Measurements from ENCODE around the gene WFDC8. TPM values are rescaled to one million over a fixed set of nuclear protein-coding genes. Genes with fewer than 3 reads are reported as not detected.

The WFDC8 gene
- polyA plus RNA-seq (2013): not detected

GRCh38 chr20:45579184-45579583 is at the start of gene WFDC8:
TSS of gene WFDC8 (minus strand) at chr20:45579284. CDS start at chr20:45579247, 37 bp downstream.
- no peaks in the 10 kb centered on the region for H3K4me1 ChIP-seq (ENCODE audit: control extremely low read depth in 1 of 4, control insufficient read depth in 4 of 4, insufficient read depth in 4 of 4, low read length in 3 of 4)
- peaks cover 2 to 11% (median 7%) of the 10 kb centered on the region in 5 experiments for H3K27me3 ChIP-seq (replicated peaks in 2 of 5; ENCODE audit: control insufficient read depth in 4 of 5, insufficient read depth in 5 of 5, low read length in 4 of 5)
- 86% methylated on average over 1 of the region's 4 CpGs for WGBS (ENCODE audit: insufficient coverage)
- no peak for DNase-seq
- ChIA-PET CTCF (interaction anchor here (1.0 kb wide), 1 partner anchor 17 kb away, joined by 3 read pairs; no protein-coding TSS in a partner anchor), POLR2A (no interaction called here)
- no peak within 1 kb of the TSS for H3K4me3 ChIP-seq (ENCODE audit: control insufficient read depth in 1 of 7, extremely low read depth in 1 of 7, insufficient read depth in 4 of 7, low read depth in 2 of 7, low read length in 6 of 7)
- H3K9me3 ChIP-seq (ENCODE audit: control extremely low read depth in 1 of 5, control insufficient read depth in 4 of 5, insufficient read depth in 2 of 5, low read depth in 1 of 5, low read length in 4 of 5): no peaks in the 10 kb centered on the region
- no peak within 1 kb of the TSS for H3K27ac ChIP-seq (ENCODE audit: insufficient read depth in 1 of 2, low read depth in 1 of 2, low read length in 2 of 2, poor library complexity in 1 of 2, severe bottlenecking in 2 of 2)
- H3K36me3 ChIP-seq (ENCODE audit: control insufficient read depth in 4 of 4, insufficient read depth in 4 of 4, low read length in 3 of 4): no peaks in the 10 kb centered on the region

- Histone ChIP-seq H3K9me3 (ENCODE audit: control extremely low read depth in 1 of 5, control insufficient read depth in 4 of 5, insufficient read depth in 2 of 5, low read depth in 1 of 5, low read length in 4 of 5) (peaks cover 0 to 4% (median 0%) of the 10 kb centered on the region in 5 experiments), H3K4me3 (ENCODE audit: control insufficient read depth in 1 of 7, extremely low read depth in 1 of 7, insufficient read depth in 4 of 7, low read depth in 2 of 7, low read length in 6 of 7) (no peak overlapping the region), H3K27ac (ENCODE audit: insufficient read depth in 1 of 2, low read depth in 1 of 2, low read length in 2 of 2, poor library complexity in 1 of 2, severe bottlenecking in 2 of 2) (no peak overlapping the region), H3K36me3 (ENCODE audit: control insufficient read depth in 4 of 4, insufficient read depth in 4 of 4, low read length in 3 of 4) (no peaks in the 10 kb centered on the region), H3K27me3 (replicated peaks in 2 of 5; ENCODE audit: control insufficient read depth in 4 of 5, insufficient read depth in 5 of 5, low read length in 4 of 5) (peaks cover 0 to 5% (median 0%) of the 10 kb centered on the region in 5 experiments), H3K4me1 (ENCODE audit: control extremely low read depth in 1 of 4, control insufficient read depth in 4 of 4, insufficient read depth in 4 of 4, low read length in 3 of 4) (no peaks in the 10 kb centered on the region)
- ChIA-PET POLR2A (no interaction called here), CTCF (interaction anchor here (1.7 kb wide), 1 partner anchor 9 kb away, joined by 7 read pairs; no protein-coding TSS in a partner anchor)
- whole genome bisulfite sequencing (ENCODE audit: insufficient coverage): 29% methylated on average over 1 of the region's 2 CpGs
- peak in 2 of 3 donors; percentile 2 to 10 for DNase-seq
Observed at GRCh38 chr20:45626540-45626939, 47.5 kb upstream of the WFDC8 start.

- CTCF ChIA-PET: no interaction called here
- Histone ChIP-seq H3K9me3 (ENCODE audit: control extremely low read depth in 1 of 5, control insufficient read depth in 4 of 5, insufficient read depth in 2 of 5, low read depth in 1 of 5, low read length in 4 of 5) (peaks cover 0 to 4% (median 3%) of the 10 kb centered on the region in 5 experiments), H3K36me3 (ENCODE audit: control insufficient read depth in 4 of 4, insufficient read depth in 4 of 4, low read length in 3 of 4) (no peaks in the 10 kb centered on the region), H3K4me3 (ENCODE audit: control insufficient read depth in 1 of 7, extremely low read depth in 1 of 7, insufficient read depth in 4 of 7, low read depth in 2 of 7, low read length in 6 of 7) (no peak overlapping the region), H3K4me1 (ENCODE audit: control extremely low read depth in 1 of 4, control insufficient read depth in 4 of 4, insufficient read depth in 4 of 4, low read length in 3 of 4) (no peaks in the 10 kb centered on the region), H3K27ac (ENCODE audit: insufficient read depth in 1 of 2, low read depth in 1 of 2, low read length in 2 of 2, poor library complexity in 1 of 2, severe bottlenecking in 2 of 2) (no peak overlapping the region), H3K27me3 (replicated peaks in 2 of 5; ENCODE audit: control insufficient read depth in 4 of 5, insufficient read depth in 5 of 5, low read length in 4 of 5) (peaks cover 0 to 5% (median 0%) of the 10 kb centered on the region in 5 experiments)
- POLR2A ChIA-PET: no interaction called here
- DNase-seq: no peak
- 100% methylated on average over 1 of the region's 2 CpGs for WGBS (ENCODE audit: insufficient coverage)
Observed at GRCh38 chr20:45621593-45621992, 42.5 kb upstream of the WFDC8 start.

GRCh38 chr20:45617591-45617990 is 38.5 kb upstream of the WFDC8 start:
- Histone ChIP-seq H3K36me3 (ENCODE audit: control insufficient read depth in 4 of 4, insufficient read depth in 4 of 4, low read length in 3 of 4) (no peaks in the 10 kb centered on the region), H3K27ac (ENCODE audit: insufficient read depth in 1 of 2, low read depth in 1 of 2, low read length in 2 of 2, poor library complexity in 1 of 2, severe bottlenecking in 2 of 2) (no peak overlapping the region), H3K9me3 (ENCODE audit: control extremely low read depth in 1 of 5, control insufficient read depth in 4 of 5, insufficient read depth in 2 of 5, low read depth in 1 of 5, low read length in 4 of 5) (peaks cover 0 to 4% (median 0%) of the 10 kb centered on the region in 5 experiments), H3K4me3 (ENCODE audit: control insufficient read depth in 1 of 7, extremely low read depth in 1 of 7, insufficient read depth in 4 of 7, low read depth in 2 of 7, low read length in 6 of 7) (no peak overlapping the region), H3K4me1 (ENCODE audit: control extremely low read depth in 1 of 4, control insufficient read depth in 4 of 4, insufficient read depth in 4 of 4, low read length in 3 of 4) (no peaks in the 10 kb centered on the region), H3K27me3 (replicated peaks in 2 of 5; ENCODE audit: control insufficient read depth in 4 of 5, insufficient read depth in 5 of 5, low read length in 4 of 5) (peaks cover 0 to 6% (median 0%) of the 10 kb centered on the region in 5 experiments)
- DNase-seq: no peak
- CTCF ChIA-PET: interaction anchor here (2.7 kb wide), 1 partner anchor 9 kb away, joined by 7 read pairs; no protein-coding TSS in a partner anchor
- 92% methylated on average over 2 of the region's 2 CpGs for WGBS (ENCODE audit: insufficient coverage)
- POLR2A ChIA-PET: no interaction called here

- Histone ChIP-seq H3K36me3 (ENCODE audit: control insufficient read depth in 4 of 4, insufficient read depth in 4 of 4, low read length in 3 of 4) (no peaks in the 10 kb centered on the region), H3K27me3 (replicated peaks in 2 of 5; ENCODE audit: control insufficient read depth in 4 of 5, insufficient read depth in 5 of 5, low read length in 4 of 5) (peaks cover 0 to 6% (median 0%) of the 10 kb centered on the region in 5 experiments), H3K4me1 (ENCODE audit: control extremely low read depth in 1 of 4, control insufficient read depth in 4 of 4, insufficient read depth in 4 of 4, low read length in 3 of 4) (no peaks in the 10 kb centered on the region), H3K9me3 (ENCODE audit: control extremely low read depth in 1 of 5, control insufficient read depth in 4 of 5, insufficient read depth in 2 of 5, low read depth in 1 of 5, low read length in 4 of 5) (peaks cover 0 to 2% (median 0%) of the 10 kb centered on the region in 5 experiments), H3K4me3 (ENCODE audit: control insufficient read depth in 1 of 7, extremely low read depth in 1 of 7, insufficient read depth in 4 of 7, low read depth in 2 of 7, low read length in 6 of 7) (no peak overlapping the region), H3K27ac (ENCODE audit: insufficient read depth in 1 of 2, low read depth in 1 of 2, low read length in 2 of 2, poor library complexity in 1 of 2, severe bottlenecking in 2 of 2) (no peak overlapping the region)
- ChIA-PET CTCF (no interaction called here), POLR2A (no interaction called here)
- peak in 1 of 3 donors; percentile 1 for DNase-seq
Observed at GRCh38 chr20:45612314-45612713, 33.2 kb upstream of the WFDC8 start.

GRCh38 chr20:45611054-45611453 is 32.0 kb upstream of the WFDC8 start:
- ChIA-PET CTCF (no interaction called here), POLR2A (no interaction called here)
- Histone ChIP-seq H3K9me3 (ENCODE audit: control extremely low read depth in 1 of 5, control insufficient read depth in 4 of 5, insufficient read depth in 2 of 5, low read depth in 1 of 5, low read length in 4 of 5) (peaks cover 0 to 9% (median 3%) of the 10 kb centered on the region in 5 experiments), H3K4me1 (ENCODE audit: control extremely low read depth in 1 of 4, control insufficient read depth in 4 of 4, insufficient read depth in 4 of 4, low read length in 3 of 4) (no peaks in the 10 kb centered on the region), H3K27me3 (replicated peaks in 2 of 5; ENCODE audit: control insufficient read depth in 4 of 5, insufficient read depth in 5 of 5, low read length in 4 of 5) (peaks cover 0 to 6% (median 0%) of the 10 kb centered on the region in 5 experiments), H3K4me3 (ENCODE audit: control insufficient read depth in 1 of 7, extremely low read depth in 1 of 7, insufficient read depth in 4 of 7, low read depth in 2 of 7, low read length in 6 of 7) (no peak overlapping the region), H3K27ac (ENCODE audit: insufficient read depth in 1 of 2, low read depth in 1 of 2, low read length in 2 of 2, poor library complexity in 1 of 2, severe bottlenecking in 2 of 2) (no peak overlapping the region), H3K36me3 (ENCODE audit: control insufficient read depth in 4 of 4, insufficient read depth in 4 of 4, low read length in 3 of 4) (no peaks in the 10 kb centered on the region)
- DNase-seq: no peak
- WGBS (ENCODE audit: insufficient coverage): 100% methylated on average over 1 of the region's 4 CpGs

- ChIA-PET POLR2A (no interaction called here), CTCF (no interaction called here)
- H3K27me3 ChIP-seq (replicated peaks in 2 of 5; ENCODE audit: control insufficient read depth in 4 of 5, insufficient read depth in 5 of 5, low read length in 4 of 5): peaks cover 0 to 4% (median 0%) of the 10 kb centered on the region in 5 experiments
- WGBS (ENCODE audit: insufficient coverage): 100% methylated on average over 1 of the region's 1 CpG
- no peaks in the 10 kb centered on the region for H3K36me3 ChIP-seq (ENCODE audit: control insufficient read depth in 4 of 4, insufficient read depth in 4 of 4, low read length in 3 of 4)
- H3K9me3 ChIP-seq (ENCODE audit: control extremely low read depth in 1 of 5, control insufficient read depth in 4 of 5, insufficient read depth in 2 of 5, low read depth in 1 of 5, low read length in 4 of 5): peaks cover 0 to 15% (median 3%) of the 10 kb centered on the region in 5 experiments
- no peak overlapping the region for H3K27ac ChIP-seq (ENCODE audit: insufficient read depth in 1 of 2, low read depth in 1 of 2, low read length in 2 of 2, poor library complexity in 1 of 2, severe bottlenecking in 2 of 2)
- no peak overlapping the region for H3K4me3 ChIP-seq (ENCODE audit: control insufficient read depth in 1 of 7, extremely low read depth in 1 of 7, insufficient read depth in 4 of 7, low read depth in 2 of 7, low read length in 6 of 7)
- no peaks in the 10 kb centered on the region for H3K4me1 ChIP-seq (ENCODE audit: control extremely low read depth in 1 of 4, control insufficient read depth in 4 of 4, insufficient read depth in 4 of 4, low read length in 3 of 4)
- no peak for DNase-seq
Observed at GRCh38 chr20:45607810-45608209, 28.7 kb upstream of the WFDC8 start.
